ENCODE data around the gene PRELID1. TPM values are rescaled to one million over a fixed set of nuclear protein-coding genes. Genes with fewer than 3 reads are reported as not detected.
A peak's percentile ranks its signal among the peaks of the same experiment; 100 is the strongest.

Gene PRELID1
- total RNA-seq, 3 donors from 2014 or later (not counting 1 experiment from before 2014, with no cell fraction given): 76.6 to 99.3 (median 91.6) TPM

DNA sequence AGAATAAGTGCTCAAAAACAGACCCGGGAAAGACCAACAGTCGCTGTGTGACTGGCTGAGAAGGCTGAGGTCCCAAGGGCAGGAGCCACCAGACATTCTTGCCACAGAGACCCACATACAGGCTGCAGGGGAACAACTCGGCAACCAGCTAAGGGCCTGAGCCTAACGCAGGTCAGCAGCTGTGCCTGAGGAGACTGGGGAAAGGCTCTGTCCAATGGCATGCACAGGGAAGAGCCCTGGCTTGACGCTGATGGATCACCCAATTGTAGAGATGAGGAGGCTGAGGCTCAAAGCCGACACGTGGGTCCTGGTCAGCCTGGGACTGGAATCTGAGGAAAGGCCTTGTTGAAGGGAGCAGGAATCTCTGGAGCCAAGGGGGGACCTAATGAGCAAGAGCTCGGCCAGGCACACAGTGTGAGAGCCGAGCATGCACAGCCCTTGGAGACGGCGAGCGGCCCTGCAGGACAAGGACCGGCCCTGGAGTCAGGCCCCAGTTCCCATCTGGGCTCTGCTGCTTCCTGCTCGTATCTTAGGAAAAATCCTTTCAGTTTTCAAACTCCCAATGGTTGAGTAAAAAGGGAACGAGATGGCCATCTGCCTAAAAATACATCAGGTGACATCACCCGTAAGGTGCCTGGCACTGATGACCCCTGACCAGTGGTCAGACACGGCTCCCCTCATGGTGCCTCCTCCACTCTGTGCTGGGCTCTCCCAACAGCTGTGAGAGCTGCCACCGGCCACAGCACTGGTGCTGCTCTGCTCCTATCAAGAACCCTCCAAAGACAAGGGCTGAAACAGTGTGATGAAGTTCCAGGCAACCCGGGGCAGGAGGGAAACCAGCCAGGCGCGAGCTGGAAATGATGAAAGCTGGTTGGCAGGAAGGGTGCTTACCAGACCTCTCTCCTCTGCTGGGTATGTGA lies 31.4 kb downstream of the PRELID1 start:
- Mint-ChIP-seq H3K4me1 (peaks cover 36 to 63% of the 10 kb centered on the region in 2 donors), H3K27ac (no peak overlapping the region), H3K9me3 (no peaks in the 10 kb centered on the region), H3K36me3 (peaks cover 6% of the 10 kb centered on the region), H3K27me3 (ENCODE audit: low read depth in 2 of 2) (no peaks in the 10 kb centered on the region), H3K4me3 (no peak overlapping the region)
- intact Hi-C loops (cut with micrococcal nuclease): no loop called here
- H3K27ac ChIP-seq (ENCODE audit: low read length): no peak overlapping the region
- no peak overlapping the region for H3K4me3 ChIP-seq (ENCODE audit: low read length)
- ATAC-seq: no peak
- peaks cover 64% of the 10 kb centered on the region for H3K36me3 ChIP-seq (ENCODE audit: control insufficient read depth, insufficient read depth, low read length)
- no peaks in the 10 kb centered on the region for H3K9me3 ChIP-seq (ENCODE audit: control insufficient read depth, insufficient read depth, low read length)
- peaks cover 96% of the 10 kb centered on the region for H3K4me1 ChIP-seq (ENCODE audit: control insufficient read depth, insufficient read depth, low read length)
- TF ChIP-seq, protein P1, sequence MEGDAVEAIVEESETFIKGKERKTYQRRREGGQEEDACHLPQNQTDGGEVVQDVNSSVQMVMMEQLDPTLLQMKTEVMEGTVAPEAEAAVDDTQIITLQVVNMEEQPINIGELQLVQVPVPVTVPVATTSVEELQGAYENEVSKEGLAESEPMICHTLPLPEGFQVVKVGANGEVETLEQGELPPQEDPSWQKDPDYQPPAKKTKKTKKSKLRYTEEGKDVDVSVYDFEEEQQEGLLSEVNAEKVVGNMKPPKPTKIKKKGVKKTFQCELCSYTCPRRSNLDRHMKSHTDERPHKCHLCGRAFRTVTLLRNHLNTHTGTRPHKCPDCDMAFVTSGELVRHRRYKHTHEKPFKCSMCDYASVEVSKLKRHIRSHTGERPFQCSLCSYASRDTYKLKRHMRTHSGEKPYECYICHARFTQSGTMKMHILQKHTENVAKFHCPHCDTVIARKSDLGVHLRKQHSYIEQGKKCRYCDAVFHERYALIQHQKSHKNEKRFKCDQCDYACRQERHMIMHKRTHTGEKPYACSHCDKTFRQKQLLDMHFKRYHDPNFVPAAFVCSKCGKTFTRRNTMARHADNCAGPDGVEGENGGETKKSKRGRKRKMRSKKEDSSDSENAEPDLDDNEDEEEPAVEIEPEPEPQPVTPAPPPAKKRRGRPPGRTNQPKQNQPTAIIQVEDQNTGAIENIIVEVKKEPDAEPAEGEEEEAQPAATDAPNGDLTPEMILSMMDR (IDR thresholded peaks at IDR 0.05): no peak
- 97% methylated on average over 21 of the region's 21 CpGs for WGBS (ENCODE audit: insufficient coverage)
- no peaks in the 10 kb centered on the region for H3K27me3 ChIP-seq (ENCODE audit: control insufficient read depth, insufficient read depth, low read length)
- no peak for DNase-seq

DNA sequence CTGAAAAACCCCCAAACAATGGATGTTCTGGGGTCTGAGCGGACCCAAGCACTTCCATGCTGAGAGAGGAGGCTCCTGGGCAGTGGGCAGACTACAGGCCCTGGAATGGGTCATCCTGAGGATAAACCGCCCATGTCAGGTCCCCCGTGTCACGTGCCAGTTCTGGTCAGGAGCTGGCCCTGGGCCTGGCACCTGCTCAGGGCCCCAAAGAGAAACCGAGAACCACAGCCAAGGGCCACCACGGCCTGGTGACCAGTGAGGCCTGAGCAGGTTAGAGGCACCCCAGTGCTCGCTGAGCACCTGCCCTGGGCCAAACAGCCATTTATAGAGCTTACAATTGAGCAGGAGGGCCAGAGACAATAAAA lies 32.1 kb downstream of the PRELID1 start:
- DNase-seq (no peak), ATAC-seq (no peak)
- intact Hi-C loops (cut with micrococcal nuclease): no loop called here
- H3K36me3 Mint-ChIP-seq: peaks cover 7% of the 10 kb centered on the region
- H3K4me1 Mint-ChIP-seq: peaks cover 31 to 57% of the 10 kb centered on the region in 2 donors
- TF ChIP-seq, protein P1 (IDR thresholded peaks at IDR 0.05): no peak
- Histone ChIP-seq H3K27me3 (ENCODE audit: control insufficient read depth, insufficient read depth, low read length) (no peaks in the 10 kb centered on the region), H3K4me1 (ENCODE audit: control insufficient read depth, insufficient read depth, low read length) (peaks cover 94% of the 10 kb centered on the region), H3K4me3 (ENCODE audit: low read length) (no peak overlapping the region), H3K27ac (ENCODE audit: low read length) (no peak overlapping the region), H3K36me3 (ENCODE audit: control insufficient read depth, insufficient read depth, low read length) (peaks cover 58% of the 10 kb centered on the region), H3K9me3 (ENCODE audit: control insufficient read depth, insufficient read depth, low read length) (no peaks in the 10 kb centered on the region)
- peak overlapping the region in 1 of 2 donors; percentile 29 for H3K27ac Mint-ChIP-seq
- WGBS (ENCODE audit: insufficient coverage): 91% methylated on average over 7 of the region's 7 CpGs
- H3K4me3 Mint-ChIP-seq: no peak overlapping the region
- H3K27me3 Mint-ChIP-seq (ENCODE audit: low read depth in 2 of 2): no peaks in the 10 kb centered on the region
- H3K9me3 Mint-ChIP-seq: no peaks in the 10 kb centered on the region

DNA sequence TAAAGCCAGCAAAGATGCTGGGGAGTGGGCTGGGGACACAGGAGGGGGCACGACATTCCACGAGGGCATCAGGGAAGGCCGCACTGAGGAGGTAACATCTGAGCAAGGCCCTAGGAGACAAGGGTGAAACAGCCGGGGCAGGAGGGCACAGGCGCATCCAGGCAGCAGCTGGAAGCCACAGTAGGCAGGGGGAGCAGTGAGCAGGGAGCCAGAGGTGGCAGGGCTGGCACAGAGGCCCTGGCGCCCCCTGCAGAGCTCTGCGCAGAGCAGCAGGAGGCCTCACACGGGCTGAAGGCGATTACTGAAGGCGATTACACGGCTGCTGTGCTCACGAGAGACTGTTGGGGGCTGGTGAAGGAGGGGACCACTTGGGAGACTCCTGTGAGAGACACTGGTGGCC lies 32.5 kb downstream of the PRELID1 start:
- peak in 1 of 2 donors; percentile 43 for DNase-seq
- Histone ChIP-seq H3K27me3 (ENCODE audit: control insufficient read depth, insufficient read depth, low read length) (no peaks in the 10 kb centered on the region), H3K9me3 (ENCODE audit: control insufficient read depth, insufficient read depth, low read length) (no peaks in the 10 kb centered on the region), H3K36me3 (ENCODE audit: control insufficient read depth, insufficient read depth, low read length) (peaks cover 56% of the 10 kb centered on the region), H3K27ac (ENCODE audit: low read length) (no peak overlapping the region), H3K4me1 (ENCODE audit: control insufficient read depth, insufficient read depth, low read length) (peaks cover 90% of the 10 kb centered on the region), H3K4me3 (ENCODE audit: low read length) (no peak overlapping the region)
- peak in 2 of 3 donors; percentile 34 to 39 for ATAC-seq
- H3K27ac Mint-ChIP-seq: peak overlapping the region in 1 of 2 donors; percentile 29
- no peaks in the 10 kb centered on the region for H3K27me3 Mint-ChIP-seq (ENCODE audit: low read depth in 2 of 2)
- peaks cover 26 to 53% of the 10 kb centered on the region in 2 donors for H3K4me1 Mint-ChIP-seq
- peaks cover 7% of the 10 kb centered on the region for H3K36me3 Mint-ChIP-seq
- H3K9me3 Mint-ChIP-seq: no peaks in the 10 kb centered on the region
- intact Hi-C loops (cut with micrococcal nuclease): no loop called here
- 73% methylated on average over 12 of the region's 12 CpGs for WGBS (ENCODE audit: insufficient coverage)
- H3K4me3 Mint-ChIP-seq: no peak overlapping the region
- TF ChIP-seq, protein P1 (IDR thresholded peaks at IDR 0.05): peak; percentile 9
